MCF 10A (cell line): ENCODE measurements around the gene CXCL16. TPM values are rescaled to one million over a fixed set of nuclear protein-coding genes. Genes with fewer than 3 reads are reported as not detected.

ENCODE experiments used
- BruUV-seq: library from RNA; stranded (reverse); fragments of 400-500 nt; replicated peaks from 2 replicates; lab custom pipeline; 2021; lab: Mats Ljungman, UMichigan
- CTCF ChIA-PET: fragments of 300-600 bp; sonication (Branson Sonifier 250); formaldehyde crosslinking; extraction: SDS; loops from one replicate; lab custom pipeline; 2021; ENCODE audit warnings: antibody characterized with exemption, inconsistent platforms; lab: Yijun Ruan, JAX
- POLR2A ChIA-PET: fragments of 300-600, 350-650 bp; sonication (Branson Sonifier 250); formaldehyde crosslinking; extraction: SDS; loops from one replicate; lab custom pipeline; 2020; ENCODE audit warnings: antibody characterized with exemption, inconsistent platforms; lab: Yijun Ruan, JAX
- DNase-seq: peaks from one replicate; pipeline ENCODE4 v3.0.0-alpha.2; 2018; ENCODE audit not compliant: unreplicated experiment
- H3K27ac Mint-ChIP-seq: one replicate; pipeline ENCODE4 v1.8.0; 2022; ENCODE audit warnings: mild to moderate bottlenecking, low read depth, mixed read lengths; ENCODE audit not compliant: unreplicated experiment
- H3K27me3 Mint-ChIP-seq: one replicate; pipeline ENCODE4 v1.8.0; 2022; ENCODE audit warnings: mixed read lengths; ENCODE audit not compliant: insufficient read depth, unreplicated experiment
- H3K36me3 Mint-ChIP-seq: one replicate; pipeline ENCODE4 v1.8.0; 2022; ENCODE audit warnings: mild to moderate bottlenecking, moderate library complexity, mixed read lengths; ENCODE audit not compliant: insufficient read depth, unreplicated experiment
- H3K4me1 Mint-ChIP-seq: one replicate; pipeline ENCODE4 v1.8.0; 2022; ENCODE audit warnings: mixed read lengths; ENCODE audit not compliant: insufficient read depth, unreplicated experiment
- H3K4me3 Mint-ChIP-seq: one replicate; pipeline ENCODE4 v1.8.0; 2022; ENCODE audit warnings: mild to moderate bottlenecking, moderate library complexity, mixed read lengths; ENCODE audit not compliant: unreplicated experiment
- H3K9me3 Mint-ChIP-seq: one replicate; pipeline ENCODE4 v1.8.0; 2022; ENCODE audit warnings: mixed read lengths; ENCODE audit not compliant: unreplicated experiment
- intact Hi-C: fragments of 100-400 bp; cut with micrococcal nuclease; formaldehyde crosslinking; loops from 2 replicates; pipeline ENCODE4 v1.14.1; 2022
- total RNA-seq: library from RNA; stranded (reverse); gene quantifications from 2 replicates; pipeline ENCODE4 v1.2.3, GENCODE V29; 2022
- TF ChIP-seq, protein P1 (sequence below): fragments of 200-600 bp; IDR thresholded peaks from one replicate; pipeline ENCODE4 v1.8.0; 2022; ENCODE audit warnings: antibody characterized with exemption, mild to moderate bottlenecking; ENCODE audit not compliant: unreplicated experiment

The CXCL16 gene
- total RNA-seq, 1 experiment from 2014 or later, result 16.7 TPM

DNA sequence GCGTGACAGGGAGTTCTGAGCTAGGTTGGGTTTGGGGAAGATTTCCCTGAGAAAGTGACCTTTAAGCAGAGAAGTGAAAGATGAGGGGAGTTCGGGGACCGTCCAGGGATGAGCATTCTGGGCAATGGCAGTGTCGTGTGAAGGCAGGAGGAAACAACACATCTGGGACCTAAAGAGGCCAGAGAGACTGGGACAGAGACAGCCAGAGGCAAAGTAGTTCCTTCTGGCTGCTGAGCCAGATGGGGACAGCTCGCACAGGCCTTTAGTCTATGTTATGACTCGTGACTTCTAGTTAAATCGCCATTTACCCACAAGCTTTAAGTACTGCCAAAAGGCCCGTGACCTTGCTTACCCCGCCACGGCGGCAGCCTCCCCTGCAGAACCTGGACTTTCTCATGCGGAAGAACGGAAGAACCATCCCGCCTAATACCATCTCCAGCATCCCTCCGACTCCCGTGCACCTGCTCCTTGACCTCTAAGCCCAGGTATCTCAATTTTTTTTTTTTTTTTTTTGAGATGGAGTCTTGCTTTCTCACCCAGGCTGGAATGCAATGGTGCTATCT, 17.0 kb downstream of the CXCL16 start:
- no peak overlapping the region for H3K4me3 Mint-ChIP-seq
- TF ChIP-seq, protein P1, sequence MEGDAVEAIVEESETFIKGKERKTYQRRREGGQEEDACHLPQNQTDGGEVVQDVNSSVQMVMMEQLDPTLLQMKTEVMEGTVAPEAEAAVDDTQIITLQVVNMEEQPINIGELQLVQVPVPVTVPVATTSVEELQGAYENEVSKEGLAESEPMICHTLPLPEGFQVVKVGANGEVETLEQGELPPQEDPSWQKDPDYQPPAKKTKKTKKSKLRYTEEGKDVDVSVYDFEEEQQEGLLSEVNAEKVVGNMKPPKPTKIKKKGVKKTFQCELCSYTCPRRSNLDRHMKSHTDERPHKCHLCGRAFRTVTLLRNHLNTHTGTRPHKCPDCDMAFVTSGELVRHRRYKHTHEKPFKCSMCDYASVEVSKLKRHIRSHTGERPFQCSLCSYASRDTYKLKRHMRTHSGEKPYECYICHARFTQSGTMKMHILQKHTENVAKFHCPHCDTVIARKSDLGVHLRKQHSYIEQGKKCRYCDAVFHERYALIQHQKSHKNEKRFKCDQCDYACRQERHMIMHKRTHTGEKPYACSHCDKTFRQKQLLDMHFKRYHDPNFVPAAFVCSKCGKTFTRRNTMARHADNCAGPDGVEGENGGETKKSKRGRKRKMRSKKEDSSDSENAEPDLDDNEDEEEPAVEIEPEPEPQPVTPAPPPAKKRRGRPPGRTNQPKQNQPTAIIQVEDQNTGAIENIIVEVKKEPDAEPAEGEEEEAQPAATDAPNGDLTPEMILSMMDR, result no peak
- DNase-seq, result no peak
- peak overlapping the region; percentile 49 for H3K27ac Mint-ChIP-seq
- no TSS peak for BruUV-seq
- no peaks in the 10 kb centered on the region for H3K36me3 Mint-ChIP-seq
- POLR2A ChIA-PET, result interaction anchor here (0.6 kb wide), 1 partner anchor 33 kb away, joined by 3 read pairs; no protein-coding TSS in a partner anchor
- no peaks in the 10 kb centered on the region for H3K9me3 Mint-ChIP-seq
- no peaks in the 10 kb centered on the region for H3K27me3 Mint-ChIP-seq
- CTCF ChIA-PET, result interaction anchor here (0.6 to 1.3 kb wide), 4 partner anchors 19 to 180 kb away, joined by 3 to 4 read pairs (median 3); partner anchors contain the start of gene CHRNE
- H3K4me1 Mint-ChIP-seq, result peaks cover 14% of the 10 kb centered on the region
- intact Hi-C loops, result no loop called here

DNA sequence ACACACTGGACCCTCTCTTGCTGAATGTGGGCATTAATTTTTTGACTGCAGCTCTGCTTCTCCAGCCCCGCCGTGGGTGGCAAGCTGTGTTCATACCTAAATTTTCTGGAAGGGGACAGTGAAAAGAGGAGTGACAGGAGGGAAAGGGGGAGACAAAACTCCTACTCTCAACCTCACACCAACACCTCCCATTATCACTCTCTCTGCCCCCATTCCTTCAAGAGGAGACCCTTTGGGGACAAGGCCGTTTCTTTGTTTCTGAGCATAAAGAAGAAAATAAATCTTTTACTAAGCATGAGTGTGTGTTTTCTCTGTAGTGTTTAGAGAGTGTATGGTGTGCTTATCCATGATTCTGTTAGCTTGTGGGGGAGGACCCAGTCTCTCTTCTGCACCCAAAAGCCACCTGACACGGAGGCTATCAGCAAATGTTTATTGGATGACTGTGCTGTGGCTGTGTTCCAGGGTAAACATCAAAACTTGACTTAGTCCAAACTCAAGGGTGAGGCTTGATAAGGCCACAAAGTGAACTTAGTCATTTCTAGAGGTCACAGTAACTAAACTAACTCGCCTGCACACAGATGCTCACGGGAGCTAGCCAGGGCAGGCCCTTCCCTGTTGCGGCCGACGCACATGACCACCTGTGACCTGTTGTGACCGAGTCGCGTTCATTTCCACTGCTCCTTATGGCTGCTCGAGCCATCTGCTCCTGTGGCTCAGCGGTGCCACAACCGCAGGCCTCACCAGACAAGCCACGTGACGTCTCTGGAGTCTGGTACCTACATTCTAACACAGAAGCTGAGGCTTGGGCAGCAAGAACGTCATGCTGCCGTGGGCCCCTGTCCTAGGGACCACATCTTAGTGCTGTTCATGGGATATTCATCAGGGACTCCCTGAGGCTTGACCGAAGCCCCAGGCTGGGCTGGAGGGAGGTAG, 18.3 kb downstream of the CXCL16 start:
- intact Hi-C loops, result no loop called here
- no peaks in the 10 kb centered on the region for H3K27me3 Mint-ChIP-seq
- TF ChIP-seq, protein P1, result no peak
- H3K4me1 Mint-ChIP-seq, result peaks cover 14% of the 10 kb centered on the region
- peak overlapping the region; percentile 49 for H3K27ac Mint-ChIP-seq
- ChIA-PET POLR2A (interaction anchor here (0.7 to 1.8 kb wide), 4 partner anchors 9 to 246 kb away, joined by 3 to 7 read pairs (median 3); partner anchors contain the start of gene SPAG7), CTCF (interaction anchor here (0.6 to 1.3 kb wide), 5 partner anchors 10 to 346 kb away, joined by 3 to 5 read pairs (median 3); partner anchors contain the start of gene CHRNE)
- H3K9me3 Mint-ChIP-seq, result no peaks in the 10 kb centered on the region
- BruUV-seq, result TSS peak; percentile 80
- H3K4me3 Mint-ChIP-seq, result no peak overlapping the region
- peak; percentile 19 for DNase-seq
- no peaks in the 10 kb centered on the region for H3K36me3 Mint-ChIP-seq

DNA sequence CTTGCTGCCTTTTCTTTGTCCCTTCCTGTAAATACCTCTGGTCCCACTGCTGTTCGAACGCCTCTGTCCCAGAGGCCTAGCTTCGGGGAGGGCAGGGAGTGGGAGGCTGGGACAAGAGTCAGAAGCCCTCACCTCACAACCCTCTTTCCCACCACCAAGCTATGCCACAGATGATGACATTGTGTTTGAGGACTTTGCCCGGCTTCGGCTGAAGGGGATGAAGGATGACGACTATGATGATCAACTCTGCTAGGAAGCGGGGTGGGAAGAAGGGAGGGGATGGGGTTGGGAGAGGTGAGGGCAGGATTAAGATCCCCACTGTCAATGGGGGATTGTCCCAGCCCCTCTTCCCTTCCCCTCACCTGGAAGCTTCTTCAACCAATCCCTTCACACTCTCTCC, 18.9 kb downstream of the CXCL16 start:
- H3K36me3 Mint-ChIP-seq, result no peaks in the 10 kb centered on the region
- CTCF ChIA-PET, result interaction anchor here (0.6 to 0.8 kb wide), 3 partner anchors 9 to 346 kb away, joined by 3 to 5 read pairs (median 3); no protein-coding TSS in a partner anchor

More for the DNA sequence above, 18.9 kb downstream of the CXCL16 start:
- intact Hi-C loops, result no loop called here
- Mint-ChIP-seq H3K9me3 (no peaks in the 10 kb centered on the region), H3K27me3 (no peaks in the 10 kb centered on the region), H3K4me1 (peaks cover 14% of the 10 kb centered on the region), H3K4me3 (no peak overlapping the region), H3K27ac (no peak overlapping the region)
- TF ChIP-seq, protein P1, result no peak
- DNase-seq, result no peak
- POLR2A ChIA-PET, result interaction anchor here (1.0 to 1.8 kb wide), 2 partner anchors 10 to 246 kb away, joined by 3 to 7 read pairs; partner anchors contain the start of gene SPAG7
- BruUV-seq, result no TSS peak
